ENCODE measurements around the gene PNMT.

DNA sequence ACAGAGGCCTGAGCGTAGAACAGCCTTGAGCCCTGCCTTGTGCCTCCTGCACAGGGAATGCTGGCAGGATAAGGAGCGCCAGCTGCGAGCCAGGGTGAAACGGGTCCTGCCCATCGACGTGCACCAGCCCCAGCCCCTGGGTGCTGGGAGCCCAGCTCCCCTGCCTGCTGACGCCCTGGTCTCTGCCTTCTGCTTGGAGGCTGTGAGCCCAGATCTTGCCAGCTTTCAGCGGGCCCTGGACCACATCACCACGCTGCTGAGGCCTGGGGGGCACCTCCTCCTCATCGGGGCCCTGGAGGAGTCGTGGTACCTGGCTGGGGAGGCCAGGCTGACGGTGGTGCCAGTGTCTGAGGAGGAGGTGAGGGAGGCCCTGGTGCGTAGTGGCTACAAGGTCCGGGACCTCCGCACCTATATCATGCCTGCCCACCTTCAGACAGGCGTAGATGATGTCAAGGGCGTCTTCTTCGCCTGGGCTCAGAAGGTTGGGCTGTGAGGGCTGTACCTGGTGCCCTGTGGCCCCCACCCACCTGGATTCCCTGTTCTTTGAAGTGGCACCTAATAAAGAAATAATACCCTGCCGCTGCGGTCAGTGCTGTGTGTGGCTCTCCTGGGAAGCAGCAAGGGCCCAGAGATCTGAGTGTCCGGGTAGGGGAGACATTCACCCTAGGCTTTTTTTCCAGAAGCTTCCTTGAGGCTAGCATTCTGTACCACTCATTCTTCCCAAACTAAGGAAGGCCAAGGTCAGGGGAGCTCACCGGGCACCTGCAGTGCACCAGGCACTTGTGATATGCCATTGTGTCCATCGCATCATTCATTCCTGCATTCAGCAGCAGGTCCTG lies 1.9 kb downstream of the PNMT start:
- TF ChIP-seq MXI1 (IDR thresholded peaks at IDR 0.05; ENCODE audit: low read depth, low read length) (no peak), POLR2AphosphoS5 (IDR thresholded peaks at IDR 0.05; ENCODE audit: low read depth, low read length) (no peak), CHD2 (IDR thresholded peaks at IDR 0.05; ENCODE audit: low read length, partially characterized antibody) (no peak), GATA2 (CRISPR knock-in tag; IDR thresholded peaks at IDR 0.05) (no peak), YY1 (IDR thresholded peaks at IDR 0.05; ENCODE audit: low read depth) (no peak), EP300 (IDR thresholded peaks at IDR 0.05; ENCODE audit: borderline replicate concordance in 1 of 2, low read depth in 1 of 2, low read length in 1 of 2) (no peak), GABPA (IDR thresholded peaks at IDR 0.05; ENCODE audit: low read depth) (no peak), FOXJ3 (CRISPR knock-in tag; IDR thresholded peaks at IDR 0.05) (no peak)
- TF ChIP-seq, protein P1, sequence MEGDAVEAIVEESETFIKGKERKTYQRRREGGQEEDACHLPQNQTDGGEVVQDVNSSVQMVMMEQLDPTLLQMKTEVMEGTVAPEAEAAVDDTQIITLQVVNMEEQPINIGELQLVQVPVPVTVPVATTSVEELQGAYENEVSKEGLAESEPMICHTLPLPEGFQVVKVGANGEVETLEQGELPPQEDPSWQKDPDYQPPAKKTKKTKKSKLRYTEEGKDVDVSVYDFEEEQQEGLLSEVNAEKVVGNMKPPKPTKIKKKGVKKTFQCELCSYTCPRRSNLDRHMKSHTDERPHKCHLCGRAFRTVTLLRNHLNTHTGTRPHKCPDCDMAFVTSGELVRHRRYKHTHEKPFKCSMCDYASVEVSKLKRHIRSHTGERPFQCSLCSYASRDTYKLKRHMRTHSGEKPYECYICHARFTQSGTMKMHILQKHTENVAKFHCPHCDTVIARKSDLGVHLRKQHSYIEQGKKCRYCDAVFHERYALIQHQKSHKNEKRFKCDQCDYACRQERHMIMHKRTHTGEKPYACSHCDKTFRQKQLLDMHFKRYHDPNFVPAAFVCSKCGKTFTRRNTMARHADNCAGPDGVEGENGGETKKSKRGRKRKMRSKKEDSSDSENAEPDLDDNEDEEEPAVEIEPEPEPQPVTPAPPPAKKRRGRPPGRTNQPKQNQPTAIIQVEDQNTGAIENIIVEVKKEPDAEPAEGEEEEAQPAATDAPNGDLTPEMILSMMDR (IDR thresholded peaks at IDR 0.05): no peak
- TF ChIP-seq, protein P2, sequence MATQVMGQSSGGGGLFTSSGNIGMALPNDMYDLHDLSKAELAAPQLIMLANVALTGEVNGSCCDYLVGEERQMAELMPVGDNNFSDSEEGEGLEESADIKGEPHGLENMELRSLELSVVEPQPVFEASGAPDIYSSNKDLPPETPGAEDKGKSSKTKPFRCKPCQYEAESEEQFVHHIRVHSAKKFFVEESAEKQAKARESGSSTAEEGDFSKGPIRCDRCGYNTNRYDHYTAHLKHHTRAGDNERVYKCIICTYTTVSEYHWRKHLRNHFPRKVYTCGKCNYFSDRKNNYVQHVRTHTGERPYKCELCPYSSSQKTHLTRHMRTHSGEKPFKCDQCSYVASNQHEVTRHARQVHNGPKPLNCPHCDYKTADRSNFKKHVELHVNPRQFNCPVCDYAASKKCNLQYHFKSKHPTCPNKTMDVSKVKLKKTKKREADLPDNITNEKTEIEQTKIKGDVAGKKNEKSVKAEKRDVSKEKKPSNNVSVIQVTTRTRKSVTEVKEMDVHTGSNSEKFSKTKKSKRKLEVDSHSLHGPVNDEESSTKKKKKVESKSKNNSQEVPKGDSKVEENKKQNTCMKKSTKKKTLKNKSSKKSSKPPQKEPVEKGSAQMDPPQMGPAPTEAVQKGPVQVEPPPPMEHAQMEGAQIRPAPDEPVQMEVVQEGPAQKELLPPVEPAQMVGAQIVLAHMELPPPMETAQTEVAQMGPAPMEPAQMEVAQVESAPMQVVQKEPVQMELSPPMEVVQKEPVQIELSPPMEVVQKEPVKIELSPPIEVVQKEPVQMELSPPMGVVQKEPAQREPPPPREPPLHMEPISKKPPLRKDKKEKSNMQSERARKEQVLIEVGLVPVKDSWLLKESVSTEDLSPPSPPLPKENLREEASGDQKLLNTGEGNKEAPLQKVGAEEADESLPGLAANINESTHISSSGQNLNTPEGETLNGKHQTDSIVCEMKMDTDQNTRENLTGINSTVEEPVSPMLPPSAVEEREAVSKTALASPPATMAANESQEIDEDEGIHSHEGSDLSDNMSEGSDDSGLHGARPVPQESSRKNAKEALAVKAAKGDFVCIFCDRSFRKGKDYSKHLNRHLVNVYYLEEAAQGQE (IDR thresholded peaks at IDR 0.05; ENCODE audit: low read depth, low read length): no peak
- TF ChIP-seq, protein P3, sequence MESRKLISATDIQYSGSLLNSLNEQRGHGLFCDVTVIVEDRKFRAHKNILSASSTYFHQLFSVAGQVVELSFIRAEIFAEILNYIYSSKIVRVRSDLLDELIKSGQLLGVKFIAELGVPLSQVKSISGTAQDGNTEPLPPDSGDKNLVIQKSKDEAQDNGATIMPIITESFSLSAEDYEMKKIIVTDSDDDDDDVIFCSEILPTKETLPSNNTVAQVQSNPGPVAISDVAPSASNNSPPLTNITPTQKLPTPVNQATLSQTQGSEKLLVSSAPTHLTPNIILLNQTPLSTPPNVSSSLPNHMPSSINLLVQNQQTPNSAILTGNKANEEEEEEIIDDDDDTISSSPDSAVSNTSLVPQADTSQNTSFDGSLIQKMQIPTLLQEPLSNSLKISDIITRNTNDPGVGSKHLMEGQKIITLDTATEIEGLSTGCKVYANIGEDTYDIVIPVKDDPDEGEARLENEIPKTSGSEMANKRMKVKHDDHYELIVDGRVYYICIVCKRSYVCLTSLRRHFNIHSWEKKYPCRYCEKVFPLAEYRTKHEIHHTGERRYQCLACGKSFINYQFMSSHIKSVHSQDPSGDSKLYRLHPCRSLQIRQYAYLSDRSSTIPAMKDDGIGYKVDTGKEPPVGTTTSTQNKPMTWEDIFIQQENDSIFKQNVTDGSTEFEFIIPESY (IDR thresholded peaks at IDR 0.05; ENCODE audit: borderline replicate concordance, low read depth): no peak
- TF ChIP-seq, protein P4, sequence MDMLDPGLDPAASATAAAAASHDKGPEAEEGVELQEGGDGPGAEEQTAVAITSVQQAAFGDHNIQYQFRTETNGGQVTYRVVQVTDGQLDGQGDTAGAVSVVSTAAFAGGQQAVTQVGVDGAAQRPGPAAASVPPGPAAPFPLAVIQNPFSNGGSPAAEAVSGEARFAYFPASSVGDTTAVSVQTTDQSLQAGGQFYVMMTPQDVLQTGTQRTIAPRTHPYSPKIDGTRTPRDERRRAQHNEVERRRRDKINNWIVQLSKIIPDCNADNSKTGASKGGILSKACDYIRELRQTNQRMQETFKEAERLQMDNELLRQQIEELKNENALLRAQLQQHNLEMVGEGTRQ (IDR thresholded peaks at IDR 0.05; ENCODE audit: borderline replicate concordance, low read depth, low read length): no peak
- TF ChIP-seq, protein P5, sequence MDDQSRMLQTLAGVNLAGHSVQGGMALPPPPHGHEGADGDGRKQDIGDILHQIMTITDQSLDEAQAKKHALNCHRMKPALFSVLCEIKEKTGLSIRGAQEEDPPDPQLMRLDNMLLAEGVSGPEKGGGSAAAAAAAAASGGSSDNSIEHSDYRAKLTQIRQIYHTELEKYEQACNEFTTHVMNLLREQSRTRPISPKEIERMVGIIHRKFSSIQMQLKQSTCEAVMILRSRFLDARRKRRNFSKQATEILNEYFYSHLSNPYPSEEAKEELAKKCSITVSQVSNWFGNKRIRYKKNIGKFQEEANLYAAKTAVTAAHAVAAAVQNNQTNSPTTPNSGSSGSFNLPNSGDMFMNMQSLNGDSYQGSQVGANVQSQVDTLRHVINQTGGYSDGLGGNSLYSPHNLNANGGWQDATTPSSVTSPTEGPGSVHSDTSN (IDR thresholded peaks at IDR 0.05): no peak
